GM19023 (cell line): ENCODE data around the gene CCP110.

Experiments used
- ATAC-seq: cut with Tn5 transposase; IDR thresholded peaks from one replicate; pipeline ENCODE4 v1.9.1; 2021; ENCODE audit warnings: mild to moderate bottlenecking, moderate library complexity; ENCODE audit not compliant: unreplicated experiment

Gene CCP110

GRCh38 chr16:19595043-19595767 lies 71.5 kb downstream of the CCP110 start:
- ATAC-seq = no peak

- no peak for ATAC-seq
Measured at GRCh38 chr16:19598805-19599510, 75.2 kb downstream of the CCP110 start.

- ATAC-seq = no peak
Measured at GRCh38 chr16:19599968-19600716, 76.4 kb downstream of the CCP110 start.

- ATAC-seq = no peak
Measured at GRCh38 chr16:19601083-19601976, 77.6 kb downstream of the CCP110 start.
